Measurements from ENCODE around the gene ASMT. TPM values are rescaled to one million over a fixed set of nuclear protein-coding genes. Genes with fewer than 3 reads are reported as not detected.

ASMT gene
- total and polyA plus RNA-seq, 12 donors, result 0.09 to 0.37 TPM; not detected in 10

DNA sequence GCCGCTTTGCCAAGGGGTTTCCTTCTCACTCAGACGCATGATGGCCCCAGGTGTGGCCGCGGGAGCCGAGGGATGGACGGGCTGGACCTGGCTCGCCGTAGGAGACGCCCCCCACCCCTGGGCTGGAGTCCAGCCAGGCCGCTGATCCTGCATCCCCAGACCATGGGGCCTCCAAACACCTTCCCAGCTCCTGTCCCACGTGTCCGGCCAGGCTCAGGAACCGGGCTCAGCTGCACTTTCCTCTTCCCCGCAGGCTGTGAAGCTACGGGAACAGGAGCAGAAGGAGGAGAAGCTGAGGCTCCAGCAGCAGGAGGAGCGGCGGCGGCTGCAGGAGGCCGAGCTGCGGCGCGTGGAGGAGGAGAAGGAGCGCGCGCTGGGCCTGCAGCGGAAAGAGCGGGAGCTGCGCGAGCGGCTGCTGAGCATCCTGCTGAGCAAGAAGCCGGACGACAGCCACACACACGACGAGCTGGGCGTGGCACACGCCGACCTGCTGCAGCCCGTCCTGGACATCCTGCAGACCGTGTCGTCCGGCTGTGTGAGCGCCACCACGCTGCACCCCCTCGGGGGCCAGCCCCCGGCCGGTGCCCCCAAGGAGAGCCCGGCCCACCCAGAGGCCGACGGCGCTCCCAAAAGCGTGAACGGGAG, 14.3 kb upstream of the ASMT start:
- Histone ChIP-seq H3K9me3 (peaks cover 0 to 10% (median 0%) of the 10 kb centered on the region in 11 donors), H3K36me3 (peaks cover 6 to 84% (median 66%) of the 10 kb centered on the region in 9 donors), H3K4me1 (peaks cover 0 to 7% (median 0%) of the 10 kb centered on the region in 9 donors), H3K27me3 (no peaks in the 10 kb centered on the region), H3K27ac (no peak overlapping the region), H3K4me3 (no peak overlapping the region)
- TF ChIP-seq, protein P1, sequence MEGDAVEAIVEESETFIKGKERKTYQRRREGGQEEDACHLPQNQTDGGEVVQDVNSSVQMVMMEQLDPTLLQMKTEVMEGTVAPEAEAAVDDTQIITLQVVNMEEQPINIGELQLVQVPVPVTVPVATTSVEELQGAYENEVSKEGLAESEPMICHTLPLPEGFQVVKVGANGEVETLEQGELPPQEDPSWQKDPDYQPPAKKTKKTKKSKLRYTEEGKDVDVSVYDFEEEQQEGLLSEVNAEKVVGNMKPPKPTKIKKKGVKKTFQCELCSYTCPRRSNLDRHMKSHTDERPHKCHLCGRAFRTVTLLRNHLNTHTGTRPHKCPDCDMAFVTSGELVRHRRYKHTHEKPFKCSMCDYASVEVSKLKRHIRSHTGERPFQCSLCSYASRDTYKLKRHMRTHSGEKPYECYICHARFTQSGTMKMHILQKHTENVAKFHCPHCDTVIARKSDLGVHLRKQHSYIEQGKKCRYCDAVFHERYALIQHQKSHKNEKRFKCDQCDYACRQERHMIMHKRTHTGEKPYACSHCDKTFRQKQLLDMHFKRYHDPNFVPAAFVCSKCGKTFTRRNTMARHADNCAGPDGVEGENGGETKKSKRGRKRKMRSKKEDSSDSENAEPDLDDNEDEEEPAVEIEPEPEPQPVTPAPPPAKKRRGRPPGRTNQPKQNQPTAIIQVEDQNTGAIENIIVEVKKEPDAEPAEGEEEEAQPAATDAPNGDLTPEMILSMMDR (IDR thresholded peaks at IDR 0.05), result no peak
- DNase-seq (no peak), ATAC-seq (peak in 1 of 8 donors; percentile 34)
- intact Hi-C loops (cut with DNase I), result no loop called here
- WGBS, 2 donors, result 96 to 98% methylated on average over 52 of the region's 52 CpGs

DNA sequence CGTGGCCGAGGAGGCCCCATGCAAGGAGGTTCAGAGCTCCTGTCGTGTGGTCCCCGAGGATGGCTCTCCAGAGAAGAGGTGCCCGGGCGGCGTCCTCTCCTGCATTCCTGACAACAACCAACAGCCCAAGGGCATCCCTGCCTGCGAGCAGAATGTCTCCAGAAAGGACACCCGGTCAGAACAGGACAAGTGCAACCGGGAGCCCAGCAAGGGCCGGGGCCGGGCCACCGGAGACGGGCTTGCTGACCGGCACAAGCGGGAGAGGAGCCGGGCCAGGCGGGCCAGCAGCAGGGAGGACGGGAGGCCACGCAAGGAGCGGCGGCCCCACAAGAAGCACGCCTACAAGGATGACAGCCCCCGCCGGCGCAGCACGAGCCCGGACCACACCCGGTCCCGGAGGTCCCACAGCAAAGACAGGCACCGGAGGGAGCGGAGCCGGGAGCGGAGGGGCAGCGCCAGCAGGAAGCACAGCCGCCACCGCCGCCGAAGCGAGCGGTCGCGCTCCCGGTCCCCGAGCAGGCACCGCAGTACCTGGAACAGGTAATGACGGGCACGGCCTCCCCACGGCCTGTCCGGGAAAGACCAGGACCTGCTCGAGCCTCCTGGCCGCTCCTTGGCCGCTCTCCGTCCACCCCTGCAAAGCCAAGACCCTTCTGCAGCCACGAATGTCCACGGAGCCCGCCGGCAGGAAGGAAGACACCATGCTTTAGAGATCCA, 13.7 kb upstream of the ASMT start:
- Histone ChIP-seq H3K27me3 (no peaks in the 10 kb centered on the region), H3K4me3 (no peak overlapping the region), H3K4me1 (peaks cover 0 to 7% (median 0%) of the 10 kb centered on the region in 9 donors), H3K27ac (no peak overlapping the region), H3K36me3 (peaks cover 6 to 77% (median 60%) of the 10 kb centered on the region in 9 donors), H3K9me3 (peaks cover 0 to 10% (median 0%) of the 10 kb centered on the region in 11 donors)
- TF ChIP-seq, protein P1 (IDR thresholded peaks at IDR 0.05), result no peak
- DNase-seq (no peak), ATAC-seq (peak in 2 of 8 donors; percentile 4 to 32)
- 98% methylated on average over 47 to 58 of the region's 58 CpGs for WGBS, 2 donors
- intact Hi-C loops (cut with DNase I), result no loop called here

DNA sequence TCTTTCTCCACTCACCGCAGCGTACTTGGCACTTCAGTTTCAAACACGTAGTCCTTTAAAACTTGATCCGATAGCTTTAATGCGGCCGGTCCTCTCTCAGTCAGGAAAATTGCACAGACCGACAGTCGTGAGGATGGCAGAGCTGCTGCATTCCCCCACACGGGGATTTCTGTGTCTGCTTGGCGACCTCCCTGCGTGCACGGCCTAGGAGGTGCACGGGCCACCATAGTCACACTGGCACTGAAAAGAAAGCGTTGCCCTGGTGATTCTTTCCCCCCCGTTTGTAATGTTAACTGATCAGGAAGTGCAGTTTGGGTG, 13.1 kb upstream of the ASMT start:
- Histone ChIP-seq H3K36me3 (peaks cover 6 to 75% (median 59%) of the 10 kb centered on the region in 9 donors), H3K9me3 (peaks cover 0 to 10% (median 0%) of the 10 kb centered on the region in 11 donors), H3K4me3 (no peak overlapping the region), H3K4me1 (peaks cover 0 to 7% (median 0%) of the 10 kb centered on the region in 9 donors), H3K27me3 (no peaks in the 10 kb centered on the region), H3K27ac (no peak overlapping the region)
- TF ChIP-seq, protein P1 (IDR thresholded peaks at IDR 0.05), result no peak
- WGBS, 2 donors, result 91 to 94% methylated on average over 15 of the region's 15 CpGs
- ATAC-seq (no peak), DNase-seq (no peak)
- intact Hi-C loops (cut with DNase I), result no loop called here

DNA sequence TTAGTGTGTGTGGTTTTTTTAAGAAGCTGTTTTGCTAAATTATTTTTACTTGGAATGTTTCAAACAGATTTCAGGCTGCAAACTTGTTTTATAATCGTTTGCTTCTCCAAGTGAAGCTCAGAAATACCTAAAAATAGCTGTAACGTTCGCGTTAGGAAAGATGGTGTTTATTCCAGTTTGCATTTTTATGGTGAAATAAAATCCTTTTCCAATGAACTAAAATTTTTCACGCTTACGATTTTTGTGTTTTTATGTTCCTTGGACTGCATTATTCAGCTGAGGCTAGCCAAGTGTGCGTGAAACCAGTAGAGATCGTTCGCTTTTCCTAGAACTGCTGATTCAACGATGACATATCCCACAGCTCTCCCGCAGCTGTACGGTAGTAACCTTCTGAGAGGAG, 12.6 kb upstream of the ASMT start:
- Histone ChIP-seq H3K27ac (no peak overlapping the region), H3K9me3 (peaks cover 0 to 10% (median 0%) of the 10 kb centered on the region in 11 donors), H3K4me3 (no peak overlapping the region), H3K4me1 (peaks cover 0 to 7% (median 0%) of the 10 kb centered on the region in 9 donors), H3K36me3 (peaks cover 6 to 71% (median 54%) of the 10 kb centered on the region in 9 donors), H3K27me3 (no peaks in the 10 kb centered on the region)
- ATAC-seq (no peak), DNase-seq (no peak)
- WGBS, 2 donors, result 97 to 99% methylated on average over 12 of the region's 12 CpGs
- intact Hi-C loops (cut with DNase I), result no loop called here
- TF ChIP-seq, protein P1 (IDR thresholded peaks at IDR 0.05), result no peak

Data from heart right ventricle (tissue), 16 donors.